ENCODE results near the gene NARF.
"Not testable (repeated sequence)": the region's sequence is repeated elsewhere in the genome, so short reads cannot be mapped to it uniquely, and the experiment has no call there.

- not testable (repeated sequence) for TF ChIP-seq POLR2A, CTCF (IDR thresholded peaks at IDR 0.05)
Measured at GRCh38 chr17:82513864-82514263, 55.3 kb downstream of the NARF start.
